B cell (primary cell): Measurements from ENCODE around the gene SLC25A6. TPM values are rescaled to one million over a fixed set of nuclear protein-coding genes. Genes with fewer than 3 reads are reported as not detected.

Experiments used
- ATAC-seq: fragments of 200-7000 bp; cut with Tn5 transposase; one replicate; pipeline ENCODE4 v1.10.0; 2021; ENCODE audit warnings: low read depth, mild to moderate bottlenecking, moderate number of reproducible peaks, moderate library complexity
- CTCF ChIA-PET: fragments of 350-600 bp; sonication (Branson Sonifier 250); formaldehyde crosslinking; loops from one replicate; lab custom pipeline; 2021; ENCODE audit warnings: antibody characterized with exemption, inconsistent platforms; lab: Charles Lee
- POLR2A ChIA-PET: fragments of 350-600 bp; sonication (Branson Sonifier 250); formaldehyde crosslinking; loops from one replicate; lab custom pipeline; 2021; ENCODE audit warnings: antibody characterized with exemption; lab: Charles Lee
- DNase-seq: peaks from one replicate; pipeline ENCODE4 v3.0.0; 2013
- H2AFZ ChIP-seq: 2 replicates; pipeline ENCODE4 v1.6.1; 2012; ENCODE audit warnings: mild to moderate bottlenecking, low read depth, low read length; ENCODE audit not compliant: insufficient read depth, poor library complexity, severe bottlenecking
- H3K27ac ChIP-seq, 2 donors: 1 replicate in 1 of 2; 2 replicates in 1 of 2; pipeline ENCODE4 v1.5.1; 2012 to 2013; ENCODE audit warnings: low read length in 2 of 2, mild to moderate bottlenecking in 2 of 2, moderate library complexity in 1 of 2
- H3K27me3 ChIP-seq, 4 experiments: fragments of 200-600 bp in 1 of 4; sonication (generic) in 1 of 4; replicated peaks in 1 of 4; 1 replicate in 2 of 4; 2 replicates in 2 of 4; pipeline versions ENCODE4 v1.6.1 to v1.7.0; 2013 to 2016; ENCODE audit warnings: low read length in 3 of 4, mild to moderate bottlenecking in 2 of 4, mixed read lengths in 1 of 4, moderate library complexity in 1 of 4; ENCODE audit not compliant: insufficient read depth in 4 of 4, control insufficient read depth in 3 of 4; ENCODE audit errors: control extremely low read depth in 1 of 4
- H3K36me3 ChIP-seq, 2 experiments: replicated peaks in 1 of 2; 1 replicate in 1 of 2; 2 replicates in 1 of 2; pipeline versions ENCODE4 v1.6.1 to v1.7.1; 2013; ENCODE audit warnings: low read length in 1 of 2; ENCODE audit not compliant: insufficient read depth in 2 of 2, control insufficient read depth in 1 of 2; ENCODE audit errors: control extremely low read depth in 1 of 2, extremely low read depth in 1 of 2
- H3K4me1 ChIP-seq, 2 donors: fragments of 200-600 bp in 1 of 2; sonication (generic) in 1 of 2; 1 replicate in 1 of 2; 2 replicates in 1 of 2; pipeline versions ENCODE4 v1.5.1 to v1.6.1; 2013 to 2017; ENCODE audit warnings: low read length in 2 of 2; ENCODE audit not compliant: control insufficient read depth in 2 of 2, insufficient read depth in 2 of 2
- H3K4me2 ChIP-seq: replicated peaks from 2 replicates; pipeline ENCODE3; 2012; ENCODE audit warnings: mild to moderate bottlenecking, low read depth, low read length; ENCODE audit not compliant: poor library complexity, severe bottlenecking
- H3K4me3 ChIP-seq, 5 experiments: fragments of 200-600 bp in 1 of 5; sonication (generic) in 1 of 5; 1 replicate in 3 of 5; 2 replicates in 2 of 5; pipeline versions ENCODE4 v1.5.1 to v1.7.0; 2011 to 2016; ENCODE audit warnings: low read length in 4 of 5, mild to moderate bottlenecking in 4 of 5, low read depth in 2 of 5, control low read depth in 1 of 5, moderate library complexity in 1 of 5; ENCODE audit not compliant: insufficient read depth in 1 of 5; ENCODE audit errors: control extremely low read depth in 1 of 5, extremely low read depth in 1 of 5
- H3K79me2 ChIP-seq: fragments of 200-600 bp; sonication (generic); one replicate; pipeline ENCODE4 v1.6.0; 2016; ENCODE audit warnings: low read length; ENCODE audit not compliant: control insufficient read depth, insufficient read depth
- H3K9ac ChIP-seq: fragments of 200-600 bp; sonication (generic); 2 replicates; pipeline ENCODE4 v1.6.1; 2017; ENCODE audit warnings: mild to moderate bottlenecking, low read length, moderate library complexity
- H3K9me3 ChIP-seq, 3 donors: one replicate each; pipeline versions ENCODE4 v1.6.1 to v1.7.1; 2013; ENCODE audit warnings: low read length in 2 of 3; ENCODE audit not compliant: control insufficient read depth in 2 of 3, insufficient read depth in 1 of 3; ENCODE audit errors: control extremely low read depth in 1 of 3
- H4K20me1 ChIP-seq: 2 replicates; pipeline ENCODE4 v1.6.0; 2012; ENCODE audit warnings: mild to moderate bottlenecking, low read length; ENCODE audit not compliant: insufficient read depth, control insufficient read depth, poor library complexity, severe bottlenecking
- H3K27ac Mint-ChIP-seq: one replicate; pipeline ENCODE4 v1.8.0; 2021; ENCODE audit warnings: mixed read lengths
- H3K27me3 Mint-ChIP-seq: one replicate; pipeline ENCODE4 v1.8.0; 2021; ENCODE audit warnings: mixed read lengths
- H3K4me1 Mint-ChIP-seq: one replicate; pipeline ENCODE4 v1.8.0; 2021; ENCODE audit warnings: mixed read lengths
- H3K4me3 Mint-ChIP-seq: one replicate; pipeline ENCODE4 v1.8.0; 2021; ENCODE audit warnings: mixed read lengths
- H3K9me3 Mint-ChIP-seq: one replicate; pipeline ENCODE4 v1.8.0; 2022; ENCODE audit warnings: mixed read lengths; ENCODE audit not compliant: insufficient read depth
- CTCF ChIP-seq: fragments of 200-600 bp; IDR thresholded peaks from one replicate; pipeline ENCODE4 v1.8.0; 2022; ENCODE audit warnings: antibody characterized with exemption, mild to moderate bottlenecking
- EZH2 ChIP-seq: IDR thresholded peaks from 2 replicates; pipeline ENCODE4 v1.6.1; 2012; ENCODE audit warnings: borderline replicate concordance, low read depth, mild to moderate bottlenecking, moderate library complexity, low read length; ENCODE audit not compliant: insufficient read depth, poor library complexity, severe bottlenecking
- WGBS: methylation state at CpG from one replicate; pipeline ENCODE4 v1.1.5; 2013; ENCODE audit warnings: missing lambda C conversion rate; ENCODE audit not compliant: insufficient coverage; 5-methylcytosine and 5-hydroxymethylcytosine counted together
- intact Hi-C: fragments of 100-400 bp; cut with micrococcal nuclease; formaldehyde crosslinking; loops from one replicate; pipeline ENCODE4 v1.10.0; 2022
- polyA plus RNA-seq: library from polyadenylated mRNA; depleted of rRNA; stranded (reverse); fragments of >200 nt; gene quantifications from 2 replicates; pipeline ENCODE4 v1.2.3, GENCODE V29; 2012
- total RNA-seq, 2 donors: library from RNA; stranded (reverse); fragments of 120-200 nt in 1 of 2; gene quantifications; 1 replicate in 1 of 2; 2 replicates in 1 of 2; pipeline versions ENCODE4 v1.2.3 to v1.2.4, GENCODE V29; 2013 to 2022

Gene SLC25A6
- total and polyA plus RNA-seq, 2 donors (not counting 1 experiment from before 2014, with no cell fraction given), result 343 to 642 TPM

DNA sequence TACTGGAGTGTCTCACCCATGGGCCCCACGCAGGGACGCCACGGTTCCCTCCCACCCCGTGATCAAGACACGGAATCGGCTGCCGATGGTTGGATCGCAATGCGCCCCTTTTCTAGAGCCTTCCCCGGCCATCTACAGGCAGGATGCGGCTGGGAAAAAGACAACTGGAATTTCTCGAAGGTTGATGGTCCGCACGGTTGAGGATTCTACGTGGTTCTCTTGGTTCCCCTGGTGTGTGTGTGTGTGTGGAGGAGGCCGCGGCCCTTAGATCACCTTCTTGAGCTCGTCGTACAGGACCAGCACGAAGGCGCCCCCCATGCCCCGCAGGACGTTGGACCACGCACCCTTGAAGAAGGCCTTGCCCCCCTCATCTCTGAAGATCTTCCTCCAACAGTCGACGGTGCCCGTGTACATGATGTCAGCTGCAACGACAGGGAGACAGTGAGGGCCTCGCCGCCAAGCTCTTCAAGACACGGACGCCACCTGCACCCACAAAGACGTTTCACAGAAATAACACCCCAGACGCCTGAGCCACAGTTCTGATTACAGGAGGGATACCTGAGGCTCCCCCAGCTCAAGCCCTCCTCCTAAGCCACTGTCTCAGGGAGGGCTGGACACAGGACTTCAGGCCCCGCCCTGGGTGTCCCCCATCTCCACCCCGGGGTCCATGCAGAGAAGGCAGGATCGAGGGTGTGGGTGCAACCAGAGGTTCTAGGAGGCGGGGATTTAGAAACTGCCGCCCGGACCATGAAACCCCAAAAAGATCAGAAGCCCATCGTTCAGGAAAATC lies 5.4 kb downstream of the SLC25A6 start:
- Histone ChIP-seq H3K4me3 (no peak overlapping the region), H3K4me1 (peaks cover 12 to 16% of the 10 kb centered on the region in 2 donors), H2AFZ (no peak overlapping the region), H3K79me2 (peaks cover 46% of the 10 kb centered on the region), H4K20me1 (peaks cover 69% of the 10 kb centered on the region), H3K27ac (no peak overlapping the region), H3K9ac (no peak overlapping the region), H3K36me3 (peaks cover 2 to 72% of the 10 kb centered on the region in 2 experiments), H3K4me2 (no peak overlapping the region), H3K9me3 (peaks cover 0 to 20% (median 0%) of the 10 kb centered on the region in 3 donors), H3K27me3 (no peaks in the 10 kb centered on the region)
- Mint-ChIP-seq H3K4me1 (peaks cover 23% of the 10 kb centered on the region), H3K4me3 (no peak overlapping the region), H3K27me3 (no peaks in the 10 kb centered on the region), H3K27ac (no peak overlapping the region), H3K9me3 (no peaks in the 10 kb centered on the region)
- TF ChIP-seq EZH2 (no peak), CTCF (no peak)
- intact Hi-C loops, result no loop called here
- ChIA-PET POLR2A (no interaction called here), CTCF (no interaction called here)
- WGBS, result 97% methylated on average over 37 of the region's 41 CpGs
- DNase-seq (no peak), ATAC-seq (no peak)
